ENCODE results near the gene EYS. TPM values are rescaled to one million over a fixed set of nuclear protein-coding genes. Genes with fewer than 3 reads are reported as not detected.

Gene EYS
- total RNA-seq, 1 experiment from 2014 or later: 1.5 TPM

DNA sequence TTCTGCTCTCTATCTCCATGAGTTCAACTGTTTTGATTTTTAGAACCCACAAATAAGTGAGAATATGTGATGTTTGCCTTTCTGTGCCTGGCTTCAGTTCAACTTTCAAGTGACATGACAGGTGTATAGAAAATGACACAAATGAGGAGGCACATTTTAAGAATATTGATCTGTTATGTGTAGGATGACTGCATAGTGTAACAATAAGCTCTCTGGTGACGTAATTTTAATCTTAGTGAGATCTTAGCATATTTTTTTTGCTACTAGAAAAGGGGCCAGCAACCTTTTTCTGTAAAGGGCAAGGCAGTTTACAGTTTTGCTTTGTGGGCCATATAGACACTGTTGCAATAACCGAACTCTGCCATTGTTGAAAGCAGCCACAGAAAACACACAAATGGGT is 1941.2 kb downstream of the EYS start:
- H3K4me1 Mint-ChIP-seq (ENCODE audit: insufficient read depth, unreplicated experiment): no peaks in the 10 kb centered on the region
- H3K27ac Mint-ChIP-seq (ENCODE audit: low read depth, unreplicated experiment): no peak overlapping the region
- H3K27me3 Mint-ChIP-seq (ENCODE audit: insufficient read depth, unreplicated experiment): no peaks in the 10 kb centered on the region
- CTCF ChIA-PET: interaction anchor here (0.7 to 5.3 kb wide), 3 partner anchors 168 to 413 kb away, joined by 4 to 58 read pairs (median 20); no protein-coding TSS in a partner anchor
- intact Hi-C loops (cut with micrococcal nuclease): loop anchor here (2.0 kb wide), 1 partner anchor 77 kb away; no protein-coding TSS in a partner anchor
- no peak overlapping the region for H3K4me3 Mint-ChIP-seq (ENCODE audit: unreplicated experiment)
- POLR2A ChIA-PET: no interaction called here
- no peak for DNase-seq (ENCODE audit: unreplicated experiment)
- H3K36me3 Mint-ChIP-seq (ENCODE audit: insufficient read depth, unreplicated experiment): peaks cover 6% of the 10 kb centered on the region
- BruUV-seq (replicated peaks): no TSS peak
- H3K9me3 Mint-ChIP-seq (ENCODE audit: unreplicated experiment): no peaks in the 10 kb centered on the region
- no peak for TF ChIP-seq CTCF (IDR thresholded peaks at IDR 0.05; ENCODE audit: unreplicated experiment)

DNA sequence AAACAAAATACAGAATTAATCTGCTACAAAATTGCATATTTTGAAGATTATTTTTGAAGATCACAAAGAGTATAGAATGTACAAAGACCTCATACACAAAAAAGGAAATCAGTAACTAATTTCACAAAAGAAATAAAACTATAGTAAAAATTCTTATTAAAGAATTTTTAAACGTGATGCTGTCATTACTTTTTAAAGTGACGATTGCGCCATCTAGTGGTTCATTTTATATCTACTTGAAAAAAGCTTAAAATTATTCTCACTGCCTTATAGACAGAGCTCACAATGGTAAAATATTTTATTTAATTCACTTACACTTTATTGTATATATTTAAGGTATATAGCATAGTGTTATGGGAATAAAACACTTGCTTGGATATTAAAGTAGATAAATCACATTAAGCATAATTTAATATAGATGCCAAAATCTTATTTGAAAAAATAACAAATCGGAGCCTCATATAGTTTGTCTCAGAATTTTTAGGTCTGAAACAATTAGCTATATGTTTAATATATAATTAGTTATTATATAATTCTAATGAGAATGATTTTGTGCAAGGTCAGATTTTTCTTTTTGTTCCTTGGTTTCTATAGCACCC is 1942.6 kb downstream of the EYS start:
- H3K27ac Mint-ChIP-seq (ENCODE audit: low read depth, unreplicated experiment): no peak overlapping the region
- POLR2A ChIA-PET: interaction anchor here (0.6 to 1.3 kb wide), 10 partner anchors 13 to 738 kb away, joined by 3 to 11 read pairs (median 4); no protein-coding TSS in a partner anchor
- H3K9me3 Mint-ChIP-seq (ENCODE audit: unreplicated experiment): no peaks in the 10 kb centered on the region
- DNase-seq (ENCODE audit: unreplicated experiment): peak; percentile 62
- H3K4me1 Mint-ChIP-seq (ENCODE audit: insufficient read depth, unreplicated experiment): no peaks in the 10 kb centered on the region
- H3K27me3 Mint-ChIP-seq (ENCODE audit: insufficient read depth, unreplicated experiment): no peaks in the 10 kb centered on the region
- CTCF ChIA-PET: interaction anchor here (0.5 to 5.3 kb wide), 18 partner anchors 11 to 416 kb away, joined by 3 to 58 read pairs (median 4); partner anchors contain the start of gene PHF3
- no peak overlapping the region for H3K4me3 Mint-ChIP-seq (ENCODE audit: unreplicated experiment)
- intact Hi-C loops (cut with micrococcal nuclease): loop anchor here (1.0 to 2.0 kb wide), 4 partner anchors 76 to 412 kb away; no protein-coding TSS in a partner anchor
- H3K36me3 Mint-ChIP-seq (ENCODE audit: insufficient read depth, unreplicated experiment): peaks cover 11% of the 10 kb centered on the region
- peak; percentile 51 for TF ChIP-seq CTCF (IDR thresholded peaks at IDR 0.05; ENCODE audit: unreplicated experiment)
- no TSS peak for BruUV-seq (replicated peaks)

DNA sequence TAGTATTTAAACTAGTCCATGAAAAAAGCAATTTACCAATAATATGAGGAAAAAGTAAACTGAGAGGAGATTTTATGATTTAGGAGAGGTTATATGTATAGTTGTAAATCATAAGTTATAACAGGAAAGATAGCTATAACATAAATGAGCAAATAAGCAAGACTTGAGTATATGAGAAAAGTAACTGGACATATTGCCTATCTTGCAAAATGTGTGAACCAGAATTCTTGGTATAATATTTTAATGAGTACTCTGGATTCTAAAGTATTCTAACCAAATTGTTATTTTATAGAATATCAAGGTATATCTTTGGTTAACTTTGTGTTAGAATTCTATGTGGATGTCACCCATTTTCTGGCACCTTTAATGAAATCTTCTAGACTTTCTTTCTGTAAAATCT is 1946.8 kb downstream of the EYS start:
- no peak for DNase-seq (ENCODE audit: unreplicated experiment)
- CTCF ChIA-PET: interaction anchor here (0.6 to 3.5 kb wide), 7 partner anchors 11 to 410 kb away, joined by 3 to 21 read pairs (median 6); no protein-coding TSS in a partner anchor
- Mint-ChIP-seq H3K27ac (ENCODE audit: low read depth, unreplicated experiment) (no peak overlapping the region), H3K9me3 (ENCODE audit: unreplicated experiment) (no peaks in the 10 kb centered on the region), H3K36me3 (ENCODE audit: insufficient read depth, unreplicated experiment) (peaks cover 19% of the 10 kb centered on the region), H3K4me1 (ENCODE audit: insufficient read depth, unreplicated experiment) (no peaks in the 10 kb centered on the region), H3K4me3 (ENCODE audit: unreplicated experiment) (no peak overlapping the region), H3K27me3 (ENCODE audit: insufficient read depth, unreplicated experiment) (no peaks in the 10 kb centered on the region)
- TF ChIP-seq CTCF (IDR thresholded peaks at IDR 0.05; ENCODE audit: unreplicated experiment): no peak
- POLR2A ChIA-PET: interaction anchor here (0.6 to 0.9 kb wide), 3 partner anchors 24 to 1057 kb away, joined by 3 to 5 read pairs (median 3); no protein-coding TSS in a partner anchor
- intact Hi-C loops (cut with micrococcal nuclease): no loop called here
- BruUV-seq (replicated peaks): no TSS peak

DNA sequence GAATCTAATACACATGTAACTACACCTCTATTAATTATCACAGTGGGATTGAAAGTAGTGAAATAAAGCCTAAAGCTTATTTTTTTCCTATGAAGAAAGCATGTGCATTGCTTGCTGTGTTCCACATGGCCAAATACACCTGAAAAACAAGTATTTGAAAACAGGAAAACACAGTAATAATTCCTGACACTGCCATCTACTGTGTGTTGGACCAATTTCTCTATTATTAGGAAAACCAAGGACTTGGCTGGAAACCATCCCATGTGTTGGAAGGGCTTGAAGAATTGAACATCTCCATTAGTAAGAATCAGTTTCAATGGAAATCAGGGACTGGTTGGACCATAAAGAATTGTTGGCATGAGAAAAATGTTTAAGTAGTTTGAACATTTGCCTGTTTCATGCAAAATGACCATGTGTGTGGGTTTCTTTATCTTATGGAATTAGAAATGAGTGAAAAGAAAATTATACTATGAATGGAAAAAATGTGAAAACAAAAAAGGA is 1947.4 kb downstream of the EYS start:
- DNase-seq (ENCODE audit: unreplicated experiment): no peak
- Mint-ChIP-seq H3K9me3 (ENCODE audit: unreplicated experiment) (no peaks in the 10 kb centered on the region), H3K36me3 (ENCODE audit: insufficient read depth, unreplicated experiment) (peaks cover 19% of the 10 kb centered on the region), H3K4me3 (ENCODE audit: unreplicated experiment) (no peak overlapping the region), H3K4me1 (ENCODE audit: insufficient read depth, unreplicated experiment) (no peaks in the 10 kb centered on the region), H3K27ac (ENCODE audit: low read depth, unreplicated experiment) (no peak overlapping the region), H3K27me3 (ENCODE audit: insufficient read depth, unreplicated experiment) (no peaks in the 10 kb centered on the region)
- no peak for TF ChIP-seq CTCF (IDR thresholded peaks at IDR 0.05; ENCODE audit: unreplicated experiment)
- BruUV-seq (replicated peaks): no TSS peak
- intact Hi-C loops (cut with micrococcal nuclease): loop anchor here (1.0 kb wide), 1 partner anchor 407 kb away; no protein-coding TSS in a partner anchor
- ChIA-PET CTCF (interaction anchor here (0.6 to 3.5 kb wide), 4 partner anchors 60 to 409 kb away, joined by 3 to 21 read pairs (median 8); no protein-coding TSS in a partner anchor), POLR2A (no interaction called here)

Measured in MCF 10A (cell line).